Trophoblast cell (in vitro differentiated cells and primary cell): ENCODE data around the gene CYP3A4.

Experiments
- DNase-seq, 2 donors: peaks; one replicate each; pipeline ENCODE4 v3.0.0-alpha.2; 2016
- H2AFZ ChIP-seq: 2 replicates; pipeline ENCODE4 v1.6.1; 2013; ENCODE audit warnings: low read length, moderate library complexity, mild to moderate bottlenecking; ENCODE audit not compliant: insufficient read depth, poor library complexity
- H2AK5ac ChIP-seq: 2 replicates; pipeline ENCODE4 v1.6.1; 2013; ENCODE audit warnings: mild to moderate bottlenecking, low read length
- H2BK120ac ChIP-seq: 2 replicates; pipeline ENCODE4 v1.6.1; 2013; ENCODE audit warnings: low read length, mild to moderate bottlenecking, moderate library complexity; ENCODE audit not compliant: insufficient read depth, poor library complexity
- H2BK12ac ChIP-seq: 2 replicates; pipeline ENCODE4 v1.6.1; 2013; ENCODE audit warnings: mild to moderate bottlenecking, low read length, moderate library complexity
- H2BK5ac ChIP-seq: 2 replicates; pipeline ENCODE4 v1.6.1; 2013; ENCODE audit warnings: low read length, low read depth, moderate library complexity, mild to moderate bottlenecking; ENCODE audit not compliant: poor library complexity
- H3K14ac ChIP-seq: 2 replicates; pipeline ENCODE4 v1.6.1; 2013; ENCODE audit warnings: mild to moderate bottlenecking, low read length
- H3K18ac ChIP-seq: 2 replicates; pipeline ENCODE4 v1.6.1; 2013; ENCODE audit warnings: mild to moderate bottlenecking, low read length
- H3K23ac ChIP-seq: 2 replicates; pipeline ENCODE4 v1.6.1; 2013; ENCODE audit warnings: low read length
- H3K27ac ChIP-seq: 2 replicates; pipeline ENCODE4 v1.5.1; 2013; ENCODE audit warnings: low read depth, mild to moderate bottlenecking, inconsistent platforms, low read length, moderate library complexity
- H3K27me3 ChIP-seq: 2 replicates; pipeline ENCODE4 v1.6.1; 2013; ENCODE audit warnings: inconsistent platforms, mild to moderate bottlenecking, low read length, moderate library complexity; ENCODE audit not compliant: insufficient read depth
- H3K36me3 ChIP-seq, 2 experiments: 1 replicate in 1 of 2; 2 replicates in 1 of 2; pipeline ENCODE4 v1.6.1; 2013; ENCODE audit warnings: low read length in 2 of 2, mild to moderate bottlenecking in 2 of 2, moderate library complexity in 1 of 2; ENCODE audit not compliant: insufficient read depth in 2 of 2, control insufficient read depth in 1 of 2
- H3K4ac ChIP-seq: 2 replicates; pipeline ENCODE4 v1.6.1; 2013; ENCODE audit warnings: low read depth, mild to moderate bottlenecking, low read length, moderate library complexity
- H3K4me1 ChIP-seq, 2 experiments: 1 replicate in 1 of 2; 2 replicates in 1 of 2; pipeline ENCODE4 v1.6.1; 2013; ENCODE audit warnings: low read length in 2 of 2, mild to moderate bottlenecking in 2 of 2, moderate library complexity in 1 of 2; ENCODE audit not compliant: insufficient read depth in 2 of 2, control insufficient read depth in 1 of 2
- H3K4me2 ChIP-seq: 2 replicates; pipeline ENCODE4 v1.6.1; 2013; ENCODE audit warnings: inconsistent platforms, mild to moderate bottlenecking, low read length, moderate library complexity
- H3K4me3 ChIP-seq: 2 replicates; pipeline ENCODE4 v1.5.1; 2013; ENCODE audit warnings: mild to moderate bottlenecking, low read depth, low read length, inconsistent platforms
- H3K79me1 ChIP-seq: one replicate; pipeline ENCODE4 v1.6.1; 2013; ENCODE audit warnings: low read length
- H3K79me2 ChIP-seq: 2 replicates; pipeline ENCODE4 v1.6.1; 2013; ENCODE audit warnings: low read length, mild to moderate bottlenecking; ENCODE audit not compliant: control insufficient read depth, insufficient read depth, poor library complexity
- H3K9ac ChIP-seq: 2 replicates; pipeline ENCODE4 v1.6.1; 2013; ENCODE audit warnings: mild to moderate bottlenecking, low read length
- H3K9me3 ChIP-seq: 2 replicates; pipeline ENCODE4 v1.6.1; 2013; ENCODE audit warnings: low read depth, mild to moderate bottlenecking, control low read depth, inconsistent platforms, low read length; ENCODE audit not compliant: insufficient read depth
- H4K12ac ChIP-seq: 2 replicates; pipeline ENCODE4 v1.6.1; 2013; ENCODE audit warnings: low read depth, mild to moderate bottlenecking, low read length, moderate library complexity
- H4K8ac ChIP-seq: 2 replicates; pipeline ENCODE4 v1.6.1; 2013; ENCODE audit warnings: low read depth, mild to moderate bottlenecking, low read length, moderate library complexity
- H4K91ac ChIP-seq: one replicate; pipeline ENCODE4 v1.6.1; 2013; ENCODE audit warnings: low read depth, mild to moderate bottlenecking, low read length, moderate library complexity
- WGBS: extraction: QIAGEN DNeasy Blood & Tissue Kit; methylation state at CpG from one replicate; pipeline ENCODE4 v1.1.7; 2013; ENCODE audit warnings: missing lambda C conversion rate; ENCODE audit not compliant: insufficient read length, insufficient coverage; ENCODE audit errors: extremely low coverage; 5-methylcytosine and 5-hydroxymethylcytosine counted together

Gene CYP3A4

GRCh38 chr7:99782012-99782953 lies 1.7 kb downstream of the CYP3A4 start:
- Histone ChIP-seq H4K12ac (no peak overlapping the region), H3K36me3 (no peaks in the 10 kb centered on the region), H3K4ac (no peak overlapping the region)

DNA sequence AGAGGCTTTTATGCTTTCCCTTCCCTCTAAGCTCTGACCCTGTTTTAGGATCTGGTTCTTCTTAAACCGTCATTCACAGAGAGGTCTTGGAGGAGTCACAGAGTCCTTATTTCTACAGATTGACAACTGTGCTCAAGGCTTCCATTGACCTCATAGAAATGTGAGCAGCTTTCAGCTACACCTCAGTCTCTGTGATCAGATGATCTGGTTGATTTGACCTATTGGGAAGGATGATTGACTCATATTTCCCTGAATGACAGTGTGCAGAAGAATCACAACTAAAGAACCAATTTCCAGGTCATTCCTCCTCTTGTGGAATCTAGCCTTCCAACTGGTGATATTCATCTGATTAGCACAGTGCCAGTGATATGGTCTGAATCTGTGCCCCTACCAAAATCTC lies 3.4 kb downstream of the CYP3A4 start:
- H3K79me2 ChIP-seq, result no peaks in the 10 kb centered on the region
- no peak overlapping the region for H4K91ac ChIP-seq
- no peak overlapping the region for H3K4me3 ChIP-seq
- H3K36me3 ChIP-seq, result no peaks in the 10 kb centered on the region
- H3K9me3 ChIP-seq, result no peaks in the 10 kb centered on the region
- no peak overlapping the region for H3K18ac ChIP-seq
- no peak overlapping the region for H2BK12ac ChIP-seq
- no peak overlapping the region for H2AFZ ChIP-seq
- H2AK5ac ChIP-seq, result no peak overlapping the region
- H3K79me1 ChIP-seq, result no peaks in the 10 kb centered on the region
- H2BK5ac ChIP-seq, result no peak overlapping the region
- H3K4me1 ChIP-seq, result peaks cover 0 to 1% of the 10 kb centered on the region in 2 experiments
- no peak overlapping the region for H3K4me2 ChIP-seq
- no peak overlapping the region for H3K4ac ChIP-seq
- no peak overlapping the region for H2BK120ac ChIP-seq
- no peaks in the 10 kb centered on the region for H3K27me3 ChIP-seq
- H4K8ac ChIP-seq, result no peak overlapping the region
- H3K14ac ChIP-seq, result no peak overlapping the region
- H3K27ac ChIP-seq, result no peak overlapping the region
- H4K12ac ChIP-seq, result no peak overlapping the region
- no peak for DNase-seq
- no CpG with 5 or more reads among the region's 1 CpG for WGBS
- H3K9ac ChIP-seq, result no peak overlapping the region
- no peak overlapping the region for H3K23ac ChIP-seq

More at GRCh38 chr7:99782012-99782953, 1.7 kb downstream of the CYP3A4 start:
- Histone ChIP-seq H3K4me2 (no peak overlapping the region), H3K4me3 (no peak overlapping the region), H3K27me3 (no peaks in the 10 kb centered on the region), H3K9me3 (no peaks in the 10 kb centered on the region), H4K8ac (no peak overlapping the region), H3K4me1 (peaks cover 0 to 1% of the 10 kb centered on the region in 2 experiments), H2BK12ac (no peak overlapping the region), H2AK5ac (no peak overlapping the region), H3K27ac (no peak overlapping the region), H3K79me1 (no peaks in the 10 kb centered on the region), H2BK5ac (no peak overlapping the region), H2BK120ac (no peak overlapping the region), H3K18ac (no peak overlapping the region), H3K9ac (no peak overlapping the region), H3K79me2 (no peaks in the 10 kb centered on the region), H4K91ac (no peak overlapping the region), H3K14ac (no peak overlapping the region), H3K23ac (no peak overlapping the region), H2AFZ (no peak overlapping the region)
- peak; percentile 56 to 87 for DNase-seq
- WGBS, result no CpG with 5 or more reads among the region's 5 CpGs

DNA sequence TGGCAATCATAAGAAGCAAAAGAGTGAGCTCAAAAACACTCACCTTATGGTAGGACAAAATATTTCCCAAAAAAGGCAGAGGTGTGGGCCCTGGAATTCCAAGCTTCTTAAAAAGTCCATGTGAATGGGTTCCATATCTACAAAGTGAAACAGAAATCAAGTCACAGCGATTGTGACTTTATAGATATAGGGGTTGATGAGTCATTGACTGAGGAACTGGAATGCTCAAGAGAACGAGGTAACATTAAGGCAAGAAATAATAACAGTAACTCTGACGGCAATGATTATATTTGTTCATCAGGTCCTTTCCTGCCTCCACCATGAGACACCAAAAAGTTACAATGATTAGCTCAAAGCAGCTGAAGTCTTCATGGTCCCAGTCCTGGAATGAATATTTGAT lies 4.0 kb downstream of the CYP3A4 start:
- Histone ChIP-seq H3K4me2 (no peak overlapping the region), H2BK12ac (no peak overlapping the region), H3K4me1 (peaks cover 0 to 1% of the 10 kb centered on the region in 2 experiments), H2BK120ac (no peak overlapping the region), H4K8ac (no peak overlapping the region), H2AK5ac (no peak overlapping the region), H4K91ac (no peak overlapping the region), H2BK5ac (no peak overlapping the region), H2AFZ (no peak overlapping the region), H3K14ac (no peak overlapping the region), H3K9me3 (no peaks in the 10 kb centered on the region), H3K79me1 (no peaks in the 10 kb centered on the region), H3K23ac (no peak overlapping the region), H3K9ac (no peak overlapping the region), H3K79me2 (no peaks in the 10 kb centered on the region), H3K4ac (no peak overlapping the region), H3K27me3 (no peaks in the 10 kb centered on the region), H3K36me3 (no peaks in the 10 kb centered on the region), H4K12ac (no peak overlapping the region), H3K4me3 (no peak overlapping the region), H3K27ac (no peak overlapping the region), H3K18ac (no peak overlapping the region)
- peak in 1 of 2 donors; percentile 59 for DNase-seq
- WGBS, result no CpG with 5 or more reads among the region's 3 CpGs

- H3K4me2 ChIP-seq, result no peak overlapping the region
- H3K27ac ChIP-seq, result no peak overlapping the region
- H4K8ac ChIP-seq, result no peak overlapping the region
- H2BK12ac ChIP-seq, result no peak overlapping the region
- no peaks in the 10 kb centered on the region for H3K27me3 ChIP-seq
- H2BK120ac ChIP-seq, result no peak overlapping the region
- H3K23ac ChIP-seq, result no peak overlapping the region
- no peak overlapping the region for H3K14ac ChIP-seq
- H3K36me3 ChIP-seq, result no peaks in the 10 kb centered on the region
- no peaks in the 10 kb centered on the region for H3K79me1 ChIP-seq
- H4K91ac ChIP-seq, result no peak overlapping the region
- peaks cover 0 to 1% of the 10 kb centered on the region in 2 experiments for H3K4me1 ChIP-seq
- H4K12ac ChIP-seq, result no peak overlapping the region
- WGBS, result no CpG with 5 or more reads among the region's 5 CpGs
- H2AFZ ChIP-seq, result no peak overlapping the region
- H3K4me3 ChIP-seq, result no peak overlapping the region
- no peaks in the 10 kb centered on the region for H3K79me2 ChIP-seq
- H3K18ac ChIP-seq, result no peak overlapping the region
- H2BK5ac ChIP-seq, result no peak overlapping the region
- no peak for DNase-seq
- no peak overlapping the region for H2AK5ac ChIP-seq
- H3K9me3 ChIP-seq, result no peaks in the 10 kb centered on the region
- H3K4ac ChIP-seq, result no peak overlapping the region
- H3K9ac ChIP-seq, result no peak overlapping the region
Measured at GRCh38 chr7:99778880-99779279, 5.1 kb downstream of the CYP3A4 start.
